ENCODE data around the gene PYM1.
A peak's percentile ranks its signal among the peaks of the same experiment; 100 is the strongest.

The PYM1 gene

GRCh38 chr12:55957106-55957859 is 29.6 kb upstream of the PYM1 start:
- no peak overlapping the region for H3K4me3 ChIP-seq (ENCODE audit: control insufficient read depth, low read depth, low read length)
- no peak for TF ChIP-seq CTCF (IDR thresholded peaks at IDR 0.05; ENCODE audit: control insufficient read depth, insufficient read depth, low read depth, low read length, missing control alignments)
- no peak for DNase-seq (ENCODE audit: low read depth)

- TF ChIP-seq CTCF (IDR thresholded peaks at IDR 0.05; ENCODE audit: control insufficient read depth, insufficient read depth, low read depth, low read length, missing control alignments) = peak; percentile 56
- no peak for DNase-seq (ENCODE audit: low read depth)
These were observed 28.3 kb upstream of the PYM1 start for GRCh38 chr12:55955800-55956508.

GRCh38 chr12:55955344-55955743 is 27.6 kb upstream of the PYM1 start:
- DNase-seq (ENCODE audit: low read depth) = no peak
- no peak overlapping the region for H3K4me3 ChIP-seq (ENCODE audit: control insufficient read depth, low read depth, low read length)
- TF ChIP-seq CTCF (IDR thresholded peaks at IDR 0.05; ENCODE audit: control insufficient read depth, insufficient read depth, low read depth, low read length, missing control alignments) = no peak

More at GRCh38 chr12:55955800-55956508, 28.3 kb upstream of the PYM1 start:
- H3K4me3 ChIP-seq (ENCODE audit: control insufficient read depth, low read depth, low read length) = no peak overlapping the region

GRCh38 chr12:55946553-55946952 is 18.9 kb upstream of the PYM1 start:
- no peak for TF ChIP-seq CTCF (IDR thresholded peaks at IDR 0.05; ENCODE audit: control insufficient read depth, insufficient read depth, low read depth, low read length, missing control alignments)
- DNase-seq (ENCODE audit: low read depth) = no peak
- no peak overlapping the region for H3K4me3 ChIP-seq (ENCODE audit: control insufficient read depth, low read depth, low read length)

GRCh38 chr12:55942577-55943136 is 15.0 kb upstream of the PYM1 start:
- DNase-seq (ENCODE audit: low read depth) = no peak
- no peak overlapping the region for H3K4me3 ChIP-seq (ENCODE audit: control insufficient read depth, low read depth, low read length)
- no peak for TF ChIP-seq CTCF (IDR thresholded peaks at IDR 0.05; ENCODE audit: control insufficient read depth, insufficient read depth, low read depth, low read length, missing control alignments)

GRCh38 chr12:55942055-55942454 is 14.4 kb upstream of the PYM1 start:
- H3K4me3 ChIP-seq (ENCODE audit: control insufficient read depth, low read depth, low read length) = no peak overlapping the region
- DNase-seq (ENCODE audit: low read depth) = no peak
- no peak for TF ChIP-seq CTCF (IDR thresholded peaks at IDR 0.05; ENCODE audit: control insufficient read depth, insufficient read depth, low read depth, low read length, missing control alignments)
